AG04449 (cell line): ENCODE results near the gene MED10.

Source experiments
- CTCF ChIA-PET: fragments of 350-600 bp; formaldehyde crosslinking; extraction: SDS; loops from one replicate; lab custom pipeline; 2021; ENCODE audit warnings: antibody characterized with exemption; lab: Yijun Ruan, JAX
- POLR2A ChIA-PET: fragments of 400-600, 350-600 bp; formaldehyde crosslinking; extraction: SDS; loops from one replicate; lab custom pipeline; 2020; ENCODE audit warnings: antibody characterized with exemption, inconsistent platforms; lab: Yijun Ruan, JAX
- DNase-seq: peaks from one replicate; pipeline ENCODE4 v3.0.0-alpha.2; 2010; ENCODE audit warnings: low read depth, low spot score
- H3K4me3 ChIP-seq: 2 replicates; pipeline ENCODE4 v1.5.1; 2011; ENCODE audit warnings: low read depth, mild to moderate bottlenecking, control low read depth, low read length
- CTCF ChIP-seq: IDR thresholded peaks from one replicate; pipeline ENCODE4 v1.5.1; 2011; ENCODE audit warnings: mild to moderate bottlenecking, moderate library complexity, low read length, control low read depth, inconsistent platforms; ENCODE audit not compliant: insufficient read depth; ENCODE audit errors: missing control alignments

MED10 gene

GRCh38 chr5:6384856-6385255 lies 6.5 kb upstream of the MED10 start:
- DNase-seq = no peak
- TF ChIP-seq CTCF = no peak
- ChIA-PET POLR2A (no interaction called here), CTCF (no interaction called here)
- no peak overlapping the region for H3K4me3 ChIP-seq

GRCh38 chr5:6383376-6383775 lies 5.0 kb upstream of the MED10 start:
- TF ChIP-seq CTCF = no peak
- no peak for DNase-seq
- POLR2A ChIA-PET = no interaction called here
- CTCF ChIA-PET = no interaction called here
- H3K4me3 ChIP-seq = no peak overlapping the region

GRCh38 chr5:6379246-6379645 lies 899 bp upstream of the MED10 start:
- POLR2A ChIA-PET = no interaction called here
- CTCF ChIA-PET = interaction anchor here (0.6 kb wide), 1 partner anchor 198 kb away, joined by 4 read pairs; no protein-coding TSS in a partner anchor
- no peak for DNase-seq
- no peak for TF ChIP-seq CTCF
- H3K4me3 ChIP-seq = no peak overlapping the region

GRCh38 chr5:6378766-6379103 lies 388 bp upstream of the MED10 start:
- ChIA-PET CTCF (no interaction called here), POLR2A (interaction anchor here (0.7 to 1.6 kb wide), 2 partner anchors 13 to 924 kb away, joined by 3 to 4 read pairs; no protein-coding TSS in a partner anchor)

GRCh38 chr5:6377582-6377904 lies 804 bp downstream of the MED10 start:
- peak overlapping the region; percentile 88 for H3K4me3 ChIP-seq
- TF ChIP-seq CTCF = no peak
- POLR2A ChIA-PET = interaction anchor here (1.6 kb wide), 1 partner anchor 12 kb away, joined by 4 read pairs; no protein-coding TSS in a partner anchor
- CTCF ChIA-PET = no interaction called here
- DNase-seq = no peak

More at GRCh38 chr5:6378766-6379103, 388 bp upstream of the MED10 start:
- DNase-seq = no peak
- peak overlapping the region; percentile 88 for H3K4me3 ChIP-seq
- no peak for TF ChIP-seq CTCF

- DNase-seq = no peak
- ChIA-PET POLR2A (interaction anchor here (0.7 kb wide), 1 partner anchor 9 kb away, joined by 3 read pairs; no protein-coding TSS in a partner anchor), CTCF (no interaction called here)
Observed at GRCh38 chr5:6376974-6377520, 1.3 kb downstream of the MED10 start.

More at GRCh38 chr5:6376974-6377520, 1.3 kb downstream of the MED10 start:
- TF ChIP-seq CTCF = no peak
- H3K4me3 ChIP-seq = peak overlapping the region; percentile 88
